Panc1 (cell line): Measurements from ENCODE around the gene KRTAP16-1.

Experiments used
- CTCF ChIP-seq: fragments of 450-650 bp; IDR thresholded peaks from 2 replicates; pipeline ENCODE4 v1.5.1; 2017; ENCODE audit warnings: mild to moderate bottlenecking
- POLR2AphosphoS5 ChIP-seq: IDR thresholded peaks from 2 replicates; pipeline ENCODE4 v1.6.1; 2012; ENCODE audit warnings: mild to moderate bottlenecking, low read depth, low read length, moderate library complexity
- REST ChIP-seq, 2 experiments: IDR thresholded peaks; 2 replicates each; pipeline ENCODE4 v1.6.1; 2011 to 2012; ENCODE audit warnings: low read depth in 2 of 2, control low read depth in 1 of 2, low read length in 1 of 2, mild to moderate bottlenecking in 1 of 2, moderate library complexity in 1 of 2; ENCODE audit not compliant: insufficient read depth in 1 of 2

- TF ChIP-seq CTCF: no peak
- TF ChIP-seq POLR2AphosphoS5: no peak
- TF ChIP-seq REST (IDR thresholded peaks at IDR 0.05; ENCODE audit: insufficient read depth in 1 of 2, low read depth in 2 of 2, low read length in 1 of 2): no peak
Observed at GRCh38 chr17:41315814-41316445, 6.8 kb upstream of the KRTAP16-1 start.
